Neural cell (in vitro differentiated cells): ENCODE measurements around the gene ENTPD2. TPM values are rescaled to one million over a fixed set of nuclear protein-coding genes. Genes with fewer than 3 reads are reported as not detected.

Experiments used
- H2AFZ ChIP-seq: fragments of 200-600, 300-800 bp; sonication (generic), shearing (Covaris generic); 2 replicates; pipeline ENCODE4 v1.6.0; 2014; ENCODE audit warnings: low read depth, mild to moderate bottlenecking, antibody characterized with exemption, low read length, moderate library complexity
- H3F3A ChIP-seq: fragments of 200-600 bp; shearing (Covaris generic); 2 replicates; pipeline ENCODE4 v1.6.1; 2016; ENCODE audit warnings: mild to moderate bottlenecking, moderate library complexity, mixed read lengths, antibody characterized with exemption, low read length; ENCODE audit not compliant: insufficient read depth, poor library complexity, severe bottlenecking
- H3K27ac ChIP-seq: fragments of 200-600, 300-800 bp; sonication (generic), shearing (Covaris generic); 2 replicates; pipeline ENCODE4 v1.5.1; 2014; ENCODE audit warnings: mild to moderate bottlenecking, low read length, moderate library complexity
- H3K27me3 ChIP-seq: fragments of 300-800, 200-600 bp; sonication (generic), shearing (Covaris generic); 2 replicates; pipeline ENCODE4 v1.6.0; 2014; ENCODE audit warnings: mild to moderate bottlenecking, low read depth, low read length, moderate library complexity; ENCODE audit not compliant: insufficient read depth
- H3K36me3 ChIP-seq: fragments of 300-800, 200-600 bp; sonication (generic), shearing (Covaris generic); 2 replicates; pipeline ENCODE4 v1.5.1; 2014; ENCODE audit warnings: mild to moderate bottlenecking, antibody characterized with exemption, low read length, moderate library complexity; ENCODE audit not compliant: insufficient read depth
- H3K4me2 ChIP-seq: fragments of 300-800, 200-600 bp; sonication (generic), shearing (Covaris generic); 2 replicates; pipeline ENCODE4 v1.6.0; 2014; ENCODE audit warnings: mild to moderate bottlenecking, low read length
- H3K4me3 ChIP-seq: fragments of 300-800, 200-600 bp; sonication (generic), shearing (Covaris generic); 2 replicates; pipeline ENCODE4 v1.5.1; 2014; ENCODE audit warnings: mild to moderate bottlenecking, low read length, moderate library complexity
- H3K79me2 ChIP-seq: fragments of 200-600 bp; shearing (Covaris generic); replicated peaks from 2 replicates; pipeline ENCODE4 v1.6.0; 2014; ENCODE audit warnings: mild to moderate bottlenecking, low read length, moderate library complexity; ENCODE audit not compliant: insufficient read depth
- H3K9ac ChIP-seq: fragments of 300-800, 200-600 bp; sonication (generic), shearing (Covaris generic); 2 replicates; pipeline ENCODE4 v1.6.1; 2016; ENCODE audit warnings: mild to moderate bottlenecking, low read length, mixed read lengths
- H3K9me2 ChIP-seq: fragments of 200-600 bp; shearing (Covaris generic); 2 replicates; pipeline ENCODE4 v1.6.1; 2016; ENCODE audit warnings: mild to moderate bottlenecking, low read length, mixed read lengths; ENCODE audit not compliant: insufficient read depth
- H3K9me3 ChIP-seq: fragments of 200-600, 300-800 bp; sonication (generic), shearing (Covaris generic); 2 replicates; pipeline ENCODE4 v1.6.1; 2016; ENCODE audit warnings: mild to moderate bottlenecking, mixed run types, low read length, moderate library complexity, mixed read lengths
- H4K20me1 ChIP-seq: fragments of 200-600 bp; shearing (Covaris generic); 2 replicates; pipeline ENCODE4 v1.6.1; 2016; ENCODE audit warnings: mild to moderate bottlenecking, mixed run types; ENCODE audit not compliant: insufficient read depth
- CTCF ChIP-seq: fragments of 450-650 bp; IDR thresholded peaks from 2 replicates; pipeline ENCODE4 v1.5.1; 2014; ENCODE audit warnings: antibody characterized with exemption, mild to moderate bottlenecking, moderate library complexity; ENCODE audit not compliant: poor library complexity, severe bottlenecking
- EP300 ChIP-seq: fragments of 450-650 bp; conservative IDR thresholded peaks from 2 replicates; pipeline ENCODE4 v1.6.1; 2014; ENCODE audit warnings: antibody characterized with exemption, mild to moderate bottlenecking, moderate library complexity; ENCODE audit not compliant: poor library complexity, severe bottlenecking
- EZH2 ChIP-seq: fragments of 200-600, 300-800 bp; shearing (Covaris generic), sonication (generic); IDR thresholded peaks from 2 replicates; pipeline ENCODE4 v1.6.1; 2014; ENCODE audit warnings: antibody characterized with exemption, low read length, borderline replicate concordance, mild to moderate bottlenecking; ENCODE audit not compliant: insufficient read depth, poor library complexity, severe bottlenecking
- MXI1 ChIP-seq: fragments of 450-650 bp; conservative IDR thresholded peaks from 2 replicates; pipeline ENCODE4 v1.6.1; 2014; ENCODE audit warnings: antibody characterized with exemption, mild to moderate bottlenecking; ENCODE audit not compliant: poor library complexity, severe bottlenecking
- POLR2AphosphoS5 ChIP-seq: IDR thresholded peaks from 2 replicates; pipeline ENCODE4 v1.6.1; 2012
- RAD21 ChIP-seq: fragments of 450-650 bp; conservative IDR thresholded peaks from 2 replicates; pipeline ENCODE4 v1.6.1; 2014; ENCODE audit warnings: antibody characterized with exemption, mild to moderate bottlenecking, moderate library complexity
- TAF1 ChIP-seq: IDR thresholded peaks from 2 replicates; pipeline ENCODE4 v1.6.1; 2012; ENCODE audit warnings: low read depth
- polyA plus RNA-seq: library from polyadenylated mRNA; depleted of rRNA; stranded (reverse); fragments of >200 nt; gene quantifications from 2 replicates; pipeline ENCODE4 v1.2.3, GENCODE V29; 2014
- TF ChIP-seq, protein P1 (sequence below): IDR thresholded peaks from 2 replicates; pipeline ENCODE4 v1.6.1; 2012; ENCODE audit warnings: borderline replicate concordance

Gene ENTPD2
- polyA plus RNA-seq, 1 donor from 2014 or later, result not detected

- Histone ChIP-seq H3K27me3 (no peaks in the 10 kb centered on the region), H3K9me2 (no peaks in the 10 kb centered on the region), H3K36me3 (no peaks in the 10 kb centered on the region), H3K9me3 (no peaks in the 10 kb centered on the region), H2AFZ (no peak overlapping the region), H3K4me3 (no peak overlapping the region), H3K27ac (no peak overlapping the region), H3K4me2 (no peak overlapping the region), H3F3A (no peaks in the 10 kb centered on the region), H4K20me1 (no peaks in the 10 kb centered on the region), H3K79me2 (no peaks in the 10 kb centered on the region), H3K9ac (no peak overlapping the region)
- TF ChIP-seq, protein P1, sequence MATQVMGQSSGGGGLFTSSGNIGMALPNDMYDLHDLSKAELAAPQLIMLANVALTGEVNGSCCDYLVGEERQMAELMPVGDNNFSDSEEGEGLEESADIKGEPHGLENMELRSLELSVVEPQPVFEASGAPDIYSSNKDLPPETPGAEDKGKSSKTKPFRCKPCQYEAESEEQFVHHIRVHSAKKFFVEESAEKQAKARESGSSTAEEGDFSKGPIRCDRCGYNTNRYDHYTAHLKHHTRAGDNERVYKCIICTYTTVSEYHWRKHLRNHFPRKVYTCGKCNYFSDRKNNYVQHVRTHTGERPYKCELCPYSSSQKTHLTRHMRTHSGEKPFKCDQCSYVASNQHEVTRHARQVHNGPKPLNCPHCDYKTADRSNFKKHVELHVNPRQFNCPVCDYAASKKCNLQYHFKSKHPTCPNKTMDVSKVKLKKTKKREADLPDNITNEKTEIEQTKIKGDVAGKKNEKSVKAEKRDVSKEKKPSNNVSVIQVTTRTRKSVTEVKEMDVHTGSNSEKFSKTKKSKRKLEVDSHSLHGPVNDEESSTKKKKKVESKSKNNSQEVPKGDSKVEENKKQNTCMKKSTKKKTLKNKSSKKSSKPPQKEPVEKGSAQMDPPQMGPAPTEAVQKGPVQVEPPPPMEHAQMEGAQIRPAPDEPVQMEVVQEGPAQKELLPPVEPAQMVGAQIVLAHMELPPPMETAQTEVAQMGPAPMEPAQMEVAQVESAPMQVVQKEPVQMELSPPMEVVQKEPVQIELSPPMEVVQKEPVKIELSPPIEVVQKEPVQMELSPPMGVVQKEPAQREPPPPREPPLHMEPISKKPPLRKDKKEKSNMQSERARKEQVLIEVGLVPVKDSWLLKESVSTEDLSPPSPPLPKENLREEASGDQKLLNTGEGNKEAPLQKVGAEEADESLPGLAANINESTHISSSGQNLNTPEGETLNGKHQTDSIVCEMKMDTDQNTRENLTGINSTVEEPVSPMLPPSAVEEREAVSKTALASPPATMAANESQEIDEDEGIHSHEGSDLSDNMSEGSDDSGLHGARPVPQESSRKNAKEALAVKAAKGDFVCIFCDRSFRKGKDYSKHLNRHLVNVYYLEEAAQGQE, result no peak
- no peak for TF ChIP-seq MXI1
- no peak for TF ChIP-seq CTCF
- no peak for TF ChIP-seq EZH2
- TF ChIP-seq RAD21, result no peak
- no peak for TF ChIP-seq EP300
Observed at GRCh38 chr9:137062384-137062783, 8.5 kb upstream of the ENTPD2 start.

- H2AFZ ChIP-seq, result no peak overlapping the region
- no peaks in the 10 kb centered on the region for H3F3A ChIP-seq
- H3K36me3 ChIP-seq, result no peaks in the 10 kb centered on the region
- no peaks in the 10 kb centered on the region for H3K9me3 ChIP-seq
- TF ChIP-seq RAD21 (no peak), EZH2 (no peak), POLR2AphosphoS5 (no peak), TAF1 (no peak), MXI1 (no peak), EP300 (no peak)
- H3K9me2 ChIP-seq, result no peaks in the 10 kb centered on the region
- no peaks in the 10 kb centered on the region for H4K20me1 ChIP-seq
- no peaks in the 10 kb centered on the region for H3K79me2 ChIP-seq
- H3K27ac ChIP-seq, result no peak overlapping the region
- no peak overlapping the region for H3K9ac ChIP-seq
- H3K27me3 ChIP-seq, result peaks cover 20% of the 10 kb centered on the region
- H3K4me3 ChIP-seq, result no peak overlapping the region
- no peak overlapping the region for H3K4me2 ChIP-seq
Observed at GRCh38 chr9:137058521-137059234, 4.8 kb upstream of the ENTPD2 start.
